ENCODE results near the gene IL25. TPM values are rescaled to one million over a fixed set of nuclear protein-coding genes. Genes with fewer than 3 reads are reported as not detected.

The IL25 gene
- total RNA-seq, 4 donors from 2014 or later: not detected

- intact Hi-C loops (cut with DNase I; ENCODE audit: low total_unique reads) (no loop called here), in situ Hi-C loops (cut with MboI; ENCODE audit: low sequenced_read_pairs in 4 of 4) (no loop called here)
- Histone ChIP-seq H3K36me3 (no peaks in the 10 kb centered on the region), H3K4me3 (peak overlapping the region; percentile 46 to 55 (median 53)), H3K27ac (peak overlapping the region; percentile 68 to 81 (median 74)), H3K4me1 (peaks cover 0 to 4% of the 10 kb centered on the region in 2 donors), H3K27me3 (peaks cover 13 to 23% (median 17%) of the 10 kb centered on the region in 3 donors), H3K9me3 (no peaks in the 10 kb centered on the region)
- TF ChIP-seq POLR2A (IDR thresholded peaks at IDR 0.05) (no peak), CTCF (IDR thresholded peaks at IDR 0.05 in 4 of 5, conservative IDR thresholded peaks at IDR 0.05 in 1 of 5) (no peak)
- peak; percentile 17 to 32 for ATAC-seq
- peak in 1 of 2 donors; percentile 58 for DNase-seq
Observed at GRCh38 chr14:23364164-23365035, 8.2 kb upstream of the IL25 start.

GRCh38 chr14:23365036-23365731 is 7.4 kb upstream of the IL25 start, which contains the start of gene EFS:
TSS of gene EFS (minus strand) at chr14:23365172. CDS start at chr14:23365025, 147 bp downstream.
- ATAC-seq (peak; percentile 16 to 36), DNase-seq (no peak)
- Histone ChIP-seq H3K9me3 (no peaks in the 10 kb centered on the region), H3K4me1 (peaks cover 0 to 4% of the 10 kb centered on the region in 2 donors), H3K4me3 (peak within 1 kb of the TSS; percentile 46 to 55 (median 53)), H3K27ac (peak within 1 kb of the TSS; percentile 68 to 81 (median 74)), H3K27me3 (peaks cover 13 to 23% (median 17%) of the 10 kb centered on the region in 3 donors), H3K36me3 (no peaks in the 10 kb centered on the region)
- intact Hi-C loops (cut with DNase I; ENCODE audit: low total_unique reads) (no loop called here), in situ Hi-C loops (cut with MboI; ENCODE audit: low sequenced_read_pairs in 4 of 4) (no loop called here)
- no peak for TF ChIP-seq CTCF (IDR thresholded peaks at IDR 0.05 in 4 of 5, conservative IDR thresholded peaks at IDR 0.05 in 1 of 5)
- no peak for TF ChIP-seq POLR2A (IDR thresholded peaks at IDR 0.05)

GRCh38 chr14:23365732-23366425 is 6.7 kb upstream of the IL25 start:
- ATAC-seq (peak in 1 of 2 donors; percentile 46), DNase-seq (no peak)
- H3K9me3 ChIP-seq: no peaks in the 10 kb centered on the region
- no peaks in the 10 kb centered on the region for H3K36me3 ChIP-seq
- TF ChIP-seq POLR2A (IDR thresholded peaks at IDR 0.05): peak in 1 of 2 donors; percentile 53
- TF ChIP-seq CTCF (IDR thresholded peaks at IDR 0.05 in 4 of 5, conservative IDR thresholded peaks at IDR 0.05 in 1 of 5): no peak
- peak overlapping the region; percentile 68 to 81 (median 74) for H3K27ac ChIP-seq
- peaks cover 13 to 23% (median 17%) of the 10 kb centered on the region in 3 donors for H3K27me3 ChIP-seq
- peak overlapping the region; percentile 46 to 55 (median 53) for H3K4me3 ChIP-seq
- intact Hi-C loops (cut with DNase I; ENCODE audit: low total_unique reads) (no loop called here), in situ Hi-C loops (cut with MboI; ENCODE audit: low sequenced_read_pairs in 4 of 4) (no loop called here)
- H3K4me1 ChIP-seq: peaks cover 0 to 4% of the 10 kb centered on the region in 2 donors

- Histone ChIP-seq H3K9me3 (no peaks in the 10 kb centered on the region), H3K27me3 (peaks cover 13 to 23% (median 17%) of the 10 kb centered on the region in 3 donors), H3K27ac (peak overlapping the region; percentile 68 to 81 (median 74)), H3K36me3 (no peaks in the 10 kb centered on the region), H3K4me3 (peak overlapping the region in 3 of 4 donors; percentile 46 to 53 (median 53)), H3K4me1 (peaks cover 0 to 4% of the 10 kb centered on the region in 2 donors)
- TF ChIP-seq POLR2A (IDR thresholded peaks at IDR 0.05) (no peak), CTCF (IDR thresholded peaks at IDR 0.05 in 4 of 5, conservative IDR thresholded peaks at IDR 0.05 in 1 of 5) (no peak)
- ATAC-seq (no peak), DNase-seq (no peak)
- intact Hi-C loops (cut with DNase I; ENCODE audit: low total_unique reads) (no loop called here), in situ Hi-C loops (cut with MboI; ENCODE audit: low sequenced_read_pairs in 4 of 4) (no loop called here)
Observed at GRCh38 chr14:23366426-23366921, 6.1 kb upstream of the IL25 start.

All from gastrocnemius medialis (tissue), 4 donors.